Fibroblast of pulmonary artery (primary cell): ENCODE results near the gene SORD.

ENCODE experiments used
- DNase-seq: peaks from one replicate; pipeline ENCODE4 v3.0.0-alpha.2; 2010; ENCODE audit warnings: low read depth
- H3K4me3 ChIP-seq: replicated peaks from 2 replicates; pipeline ENCODE4 v1.5.1; 2011; ENCODE audit warnings: low read depth, mild to moderate bottlenecking, control low read depth, low read length, moderate library complexity
- CTCF ChIP-seq: IDR thresholded peaks from 2 replicates; pipeline ENCODE4 v1.5.1; 2011; ENCODE audit warnings: mild to moderate bottlenecking, control low read depth, low read length, inconsistent platforms; ENCODE audit errors: missing control alignments

The SORD gene

GRCh38 chr15:45114751-45115085 is 91.7 kb downstream of the SORD start:
- no peak overlapping the region for H3K4me3 ChIP-seq
- no peak for TF ChIP-seq CTCF

GRCh38 chr15:45115312-45115820 is 92.4 kb downstream of the SORD start:
- no peak for DNase-seq
- no peak overlapping the region for H3K4me3 ChIP-seq
- no peak for TF ChIP-seq CTCF

More at GRCh38 chr15:45114751-45115085, 91.7 kb downstream of the SORD start:
- no peak for DNase-seq

- no peak for DNase-seq
- TF ChIP-seq CTCF = no peak
- no peak overlapping the region for H3K4me3 ChIP-seq
These were observed 93.0 kb downstream of the SORD start for GRCh38 chr15:45116006-45116481.

- no peak for TF ChIP-seq CTCF
- H3K4me3 ChIP-seq = no peak overlapping the region
- no peak for DNase-seq
These were observed 93.7 kb downstream of the SORD start for GRCh38 chr15:45116482-45117307.

- no peak overlapping the region for H3K4me3 ChIP-seq
- TF ChIP-seq CTCF = no peak
- no peak for DNase-seq
These were observed 94.5 kb downstream of the SORD start for GRCh38 chr15:45117308-45118130.

GRCh38 chr15:45118131-45118588 is 95.2 kb downstream of the SORD start:
- no peak for TF ChIP-seq CTCF
- DNase-seq = peak; percentile 92
- H3K4me3 ChIP-seq = no peak overlapping the region
